Measurements from ENCODE around the gene FRYL.

Gene FRYL

DNA sequence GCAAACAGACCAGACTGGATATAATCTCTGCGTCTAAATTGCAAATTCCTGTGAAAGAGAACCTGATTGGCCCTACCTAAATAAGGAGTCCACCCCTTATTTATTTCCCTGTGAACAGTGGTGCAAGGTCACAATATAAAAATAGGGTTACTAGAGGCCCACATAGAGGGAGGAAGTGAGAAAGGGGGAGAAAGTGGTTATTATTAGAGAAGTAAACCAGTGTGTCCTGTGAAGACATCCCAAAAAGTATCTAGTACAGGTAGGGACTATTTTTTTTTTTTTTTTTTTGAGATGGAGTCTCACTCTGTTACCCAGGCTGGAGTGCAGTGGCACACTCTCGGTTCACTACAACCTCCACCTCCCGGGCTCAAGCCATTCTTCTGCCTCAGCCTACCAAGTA, 15.0 kb upstream of the FRYL start:
- TF ChIP-seq, protein P1, sequence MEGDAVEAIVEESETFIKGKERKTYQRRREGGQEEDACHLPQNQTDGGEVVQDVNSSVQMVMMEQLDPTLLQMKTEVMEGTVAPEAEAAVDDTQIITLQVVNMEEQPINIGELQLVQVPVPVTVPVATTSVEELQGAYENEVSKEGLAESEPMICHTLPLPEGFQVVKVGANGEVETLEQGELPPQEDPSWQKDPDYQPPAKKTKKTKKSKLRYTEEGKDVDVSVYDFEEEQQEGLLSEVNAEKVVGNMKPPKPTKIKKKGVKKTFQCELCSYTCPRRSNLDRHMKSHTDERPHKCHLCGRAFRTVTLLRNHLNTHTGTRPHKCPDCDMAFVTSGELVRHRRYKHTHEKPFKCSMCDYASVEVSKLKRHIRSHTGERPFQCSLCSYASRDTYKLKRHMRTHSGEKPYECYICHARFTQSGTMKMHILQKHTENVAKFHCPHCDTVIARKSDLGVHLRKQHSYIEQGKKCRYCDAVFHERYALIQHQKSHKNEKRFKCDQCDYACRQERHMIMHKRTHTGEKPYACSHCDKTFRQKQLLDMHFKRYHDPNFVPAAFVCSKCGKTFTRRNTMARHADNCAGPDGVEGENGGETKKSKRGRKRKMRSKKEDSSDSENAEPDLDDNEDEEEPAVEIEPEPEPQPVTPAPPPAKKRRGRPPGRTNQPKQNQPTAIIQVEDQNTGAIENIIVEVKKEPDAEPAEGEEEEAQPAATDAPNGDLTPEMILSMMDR (conservative IDR thresholded peaks at IDR 0.05; ENCODE audit: low read length): no peak
- DNase-seq (ENCODE audit: low read depth): no peak
- H3K4me3 ChIP-seq (ENCODE audit: low read length): no peak overlapping the region

DNA sequence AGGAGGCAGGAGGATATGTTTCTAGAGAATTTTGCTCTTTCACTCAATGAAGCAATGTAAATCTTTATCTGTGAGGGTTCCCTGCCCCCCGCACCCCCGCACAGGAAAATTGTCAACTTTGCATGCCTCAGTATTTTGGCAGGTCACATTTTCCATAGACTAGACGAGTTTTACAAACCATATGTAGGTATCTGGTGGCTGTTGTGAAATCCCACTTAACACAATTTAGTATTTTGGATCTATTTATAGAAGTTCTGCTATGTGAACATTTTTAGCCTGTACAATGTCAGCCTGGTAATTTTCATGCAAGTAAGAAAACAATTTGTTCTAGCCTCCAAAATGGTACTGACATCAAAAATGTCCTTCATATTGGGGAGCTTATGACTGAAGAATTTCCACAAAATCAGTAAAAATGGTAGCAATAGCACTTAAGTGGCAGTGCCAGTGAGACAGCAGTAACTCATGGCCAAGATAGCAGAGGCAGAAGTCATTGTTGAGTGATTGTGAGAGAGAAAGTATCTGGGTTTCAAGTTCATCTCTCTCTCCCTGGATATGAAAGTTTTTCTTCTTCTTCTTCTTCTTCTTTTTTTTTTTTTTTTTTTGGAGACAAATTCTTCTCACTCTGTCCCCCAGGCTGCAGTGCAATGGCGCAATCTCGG, 12.4 kb upstream of the FRYL start:
- no peak overlapping the region for H3K4me3 ChIP-seq (ENCODE audit: low read length)
- DNase-seq (ENCODE audit: low read depth): no peak
- TF ChIP-seq, protein P1 (conservative IDR thresholded peaks at IDR 0.05; ENCODE audit: low read length): no peak

DNA sequence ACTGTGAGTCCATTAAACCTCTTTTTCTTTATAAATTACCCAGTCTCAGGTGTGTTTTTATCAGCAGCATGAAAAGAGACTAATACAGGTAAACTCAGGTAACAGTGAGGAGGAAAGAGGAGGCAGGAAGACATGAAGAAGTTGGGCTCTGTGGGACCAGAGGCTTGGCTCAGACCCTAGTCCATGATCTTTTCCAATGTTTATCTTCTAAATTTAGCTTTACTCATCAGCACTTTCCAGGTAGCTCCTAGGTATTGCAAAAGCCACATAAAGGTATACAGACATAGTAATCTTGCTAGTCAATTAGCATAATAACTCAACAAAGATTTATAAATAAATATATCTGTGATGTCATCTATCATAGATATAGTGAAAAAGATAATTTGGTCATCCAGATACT, 11.2 kb upstream of the FRYL start:
- DNase-seq (ENCODE audit: low read depth): no peak
- TF ChIP-seq, protein P1 (conservative IDR thresholded peaks at IDR 0.05; ENCODE audit: low read length): no peak
- no peak overlapping the region for H3K4me3 ChIP-seq (ENCODE audit: low read length)

DNA sequence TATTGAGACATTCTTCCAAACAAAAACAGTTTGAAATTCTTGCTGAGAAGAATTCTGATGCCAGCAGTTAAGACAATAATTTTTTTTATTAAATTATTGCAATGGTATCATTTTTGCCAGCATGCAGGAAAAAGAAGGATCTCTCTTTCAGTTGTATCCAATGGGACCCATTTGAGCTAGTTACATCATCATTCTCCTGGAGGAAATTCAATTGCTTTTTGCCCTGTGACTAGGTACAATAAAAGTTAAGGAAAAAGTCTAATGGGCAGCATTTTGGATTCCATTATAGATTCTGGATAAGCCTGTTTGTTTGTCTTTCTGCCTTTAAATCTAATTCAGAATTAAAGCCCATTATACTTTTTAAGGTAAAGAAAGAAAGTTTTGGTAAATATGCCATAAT, 10.5 kb upstream of the FRYL start:
- H3K4me3 ChIP-seq (ENCODE audit: low read length): no peak overlapping the region
- DNase-seq (ENCODE audit: low read depth): no peak
- TF ChIP-seq, protein P1 (conservative IDR thresholded peaks at IDR 0.05; ENCODE audit: low read length): no peak

DNA sequence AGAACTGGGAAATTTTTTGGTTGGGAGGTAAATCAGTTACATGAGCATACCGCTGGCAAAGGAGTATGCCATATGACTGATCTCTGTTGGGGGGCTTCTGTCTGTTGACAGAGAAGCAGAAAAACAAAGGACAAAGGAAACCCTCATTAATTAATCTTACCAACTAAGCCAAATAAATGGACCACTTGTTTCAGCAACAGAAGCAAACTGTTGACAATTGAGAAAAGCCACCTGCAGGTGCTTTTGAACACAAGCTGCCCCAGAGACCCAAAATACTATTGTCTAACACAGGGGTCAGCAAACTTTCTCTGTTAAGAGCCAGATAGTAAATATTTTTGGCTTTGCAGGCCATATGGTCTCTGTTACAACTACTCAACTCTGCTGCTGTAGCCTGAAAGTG, 7.0 kb upstream of the FRYL start:
- DNase-seq (ENCODE audit: low read depth): no peak
- TF ChIP-seq, protein P1 (conservative IDR thresholded peaks at IDR 0.05; ENCODE audit: low read length): no peak

DNA sequence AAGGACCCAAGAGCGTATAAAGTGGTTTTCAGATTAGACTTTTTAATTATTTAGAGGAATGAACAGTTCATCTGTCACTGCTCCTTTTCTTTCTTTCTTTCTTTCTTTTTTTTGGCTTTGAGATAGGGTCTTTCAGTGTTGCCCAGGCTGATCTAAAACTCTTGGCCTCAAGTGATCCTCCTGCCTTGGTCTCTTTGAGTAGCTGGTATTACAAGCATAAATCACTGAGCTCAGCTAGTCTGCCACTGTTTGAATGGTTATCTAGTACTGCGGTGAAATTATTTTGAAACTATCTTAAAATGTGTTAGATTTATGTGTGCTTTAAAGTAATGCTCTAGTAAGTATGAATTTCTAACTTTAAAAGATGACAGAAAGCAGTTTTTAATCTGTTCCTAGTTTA, 6.5 kb upstream of the FRYL start:
- H3K4me3 ChIP-seq (ENCODE audit: low read length): no peak overlapping the region
- no peak for DNase-seq (ENCODE audit: low read depth)
- TF ChIP-seq, protein P1 (conservative IDR thresholded peaks at IDR 0.05; ENCODE audit: low read length): no peak

More for the DNA sequence above, 7.0 kb upstream of the FRYL start:
- H3K4me3 ChIP-seq (ENCODE audit: low read length): no peak overlapping the region

DNA sequence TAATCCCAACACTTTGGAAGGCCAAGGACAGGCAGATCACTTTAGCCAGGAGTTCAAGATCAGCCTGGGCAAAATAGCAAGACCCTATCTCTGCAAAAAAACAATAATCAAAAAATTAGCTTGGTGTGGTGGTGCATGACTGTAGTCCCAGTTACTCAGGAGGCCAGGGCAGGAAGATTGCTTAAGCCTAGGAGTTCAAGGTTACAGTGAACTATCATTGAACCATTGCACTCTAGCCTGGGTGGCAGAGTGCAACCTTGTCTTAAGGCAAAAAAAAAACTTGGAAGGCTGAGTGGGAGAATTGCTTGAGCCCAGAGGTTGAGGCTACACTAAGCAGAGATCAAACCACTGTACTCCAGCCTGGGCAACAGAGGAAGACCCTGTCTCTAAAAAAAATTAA, 5.2 kb upstream of the FRYL start:
- DNase-seq (ENCODE audit: low read depth): no peak

More for the DNA sequence above, 5.2 kb upstream of the FRYL start:
- H3K4me3 ChIP-seq (ENCODE audit: low read length): no peak overlapping the region
- TF ChIP-seq, protein P1 (conservative IDR thresholded peaks at IDR 0.05; ENCODE audit: low read length): no peak
